Activated naive CD8-positive, alpha-beta T cell treated with anti-CD3 and anti-CD28 coated beads, Interleukin-2, amount 50 U/mL, for 24 hours (primary cell): Measurements from ENCODE around the gene NEURL4.
A peak's percentile ranks its signal among the peaks of the same experiment; 100 is the strongest.

Source experiments
- ATAC-seq: fragments of 150-1000 bp; cut with Tn5 transposase; one replicate; pipeline ENCODE4 v1.10.0; 2021
- DNase-seq: peaks from one replicate; pipeline ENCODE4 v3.0.0; 2021
- H3K27ac Mint-ChIP-seq: one replicate; pipeline ENCODE4 v1.8.0; 2021; ENCODE audit warnings: mild to moderate bottlenecking, mixed read lengths
- H3K27me3 Mint-ChIP-seq: one replicate; pipeline ENCODE4 v1.8.0; 2021; ENCODE audit warnings: mixed read lengths
- H3K36me3 Mint-ChIP-seq: one replicate; pipeline ENCODE4 v1.8.0; 2021; ENCODE audit warnings: low read depth, mixed read lengths
- H3K4me1 Mint-ChIP-seq: one replicate; pipeline ENCODE4 v1.8.0; 2021; ENCODE audit warnings: mixed read lengths
- H3K4me3 Mint-ChIP-seq: one replicate; pipeline ENCODE4 v1.8.0; 2021; ENCODE audit warnings: mild to moderate bottlenecking, moderate library complexity, mixed read lengths
- H3K9me3 Mint-ChIP-seq: one replicate; pipeline ENCODE4 v1.8.0; 2021; ENCODE audit warnings: mixed read lengths

NEURL4 gene

DNA sequence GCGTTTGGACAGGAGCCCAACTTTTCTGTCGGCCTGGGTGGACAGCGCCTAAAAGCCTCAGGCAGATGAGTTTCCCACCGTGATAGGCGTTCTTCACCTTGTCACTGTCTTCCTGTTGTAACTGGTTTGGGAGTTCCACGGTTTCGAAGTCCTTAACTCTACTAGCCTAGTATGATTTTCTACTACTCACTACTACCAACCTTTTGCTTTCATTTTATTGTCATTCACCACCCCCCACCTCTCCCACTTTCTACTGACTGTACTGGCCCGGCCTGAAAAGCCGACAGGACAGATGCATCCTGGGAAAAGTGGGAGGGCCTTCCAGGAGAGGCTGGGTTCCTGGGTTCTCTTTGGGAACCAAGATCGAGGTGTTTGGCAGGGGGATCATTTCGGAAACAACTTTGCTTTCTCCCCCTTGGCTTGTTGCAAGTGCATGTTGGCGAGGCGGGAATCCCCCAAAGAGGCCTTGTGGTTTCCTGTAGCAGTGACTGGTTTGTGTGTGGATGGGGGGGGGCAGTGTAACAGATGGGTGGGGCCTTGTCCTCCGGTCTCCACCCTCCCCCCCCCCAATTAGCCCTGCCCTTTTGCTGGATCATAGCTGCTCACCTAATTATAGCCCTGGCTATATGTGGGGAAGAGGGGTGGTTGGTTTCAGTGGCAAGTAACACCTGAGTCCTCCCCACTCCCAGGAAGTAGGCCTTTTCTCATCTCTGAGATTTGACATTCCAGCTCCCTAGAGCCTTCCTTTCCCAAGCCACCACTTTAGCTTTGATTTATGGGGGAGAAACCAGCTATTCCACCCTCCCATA is 20.3 kb downstream of the NEURL4 start:
- peak; percentile 30 for ATAC-seq
- peak overlapping the region; percentile 99 for H3K27ac Mint-ChIP-seq
- H3K4me1 Mint-ChIP-seq = peaks cover 66% of the 10 kb centered on the region
- peak overlapping the region; percentile 98 for H3K4me3 Mint-ChIP-seq
- peaks cover 55% of the 10 kb centered on the region for H3K36me3 Mint-ChIP-seq
- peaks cover 5% of the 10 kb centered on the region for H3K27me3 Mint-ChIP-seq
- H3K9me3 Mint-ChIP-seq = no peaks in the 10 kb centered on the region
- DNase-seq = peak; percentile 80

GRCh38 chr17:7307686-7308624 is 21.2 kb downstream of the NEURL4 start:
- Mint-ChIP-seq H3K4me3 (peak overlapping the region; percentile 98), H3K9me3 (no peaks in the 10 kb centered on the region), H3K4me1 (peaks cover 58% of the 10 kb centered on the region), H3K36me3 (peaks cover 49% of the 10 kb centered on the region), H3K27ac (peak overlapping the region; percentile 99), H3K27me3 (peaks cover 5% of the 10 kb centered on the region)
- no peak for ATAC-seq
- DNase-seq = peak; percentile 60

GRCh38 chr17:7306911-7307685 is 22.0 kb downstream of the NEURL4 start, which contains the start of gene EIF5A:
Gene EIF5A, plus strand, starts transcription at chr17:7307628. Its CDS starts 2,008 bp downstream, at chr17:7309636.
- peaks cover 50% of the 10 kb centered on the region for H3K4me1 Mint-ChIP-seq
- no peaks in the 10 kb centered on the region for H3K9me3 Mint-ChIP-seq
- DNase-seq (peak; percentile 100), ATAC-seq (peak; percentile 78)
- peak within 1 kb of the TSS; percentile 99 for H3K27ac Mint-ChIP-seq
- peaks cover 5% of the 10 kb centered on the region for H3K27me3 Mint-ChIP-seq
- peaks cover 41% of the 10 kb centered on the region for H3K36me3 Mint-ChIP-seq
- peak within 1 kb of the TSS; percentile 98 for H3K4me3 Mint-ChIP-seq

- ATAC-seq (no peak), DNase-seq (no peak)
- Mint-ChIP-seq H3K4me3 (no peak overlapping the region), H3K9me3 (no peaks in the 10 kb centered on the region), H3K4me1 (peaks cover 23% of the 10 kb centered on the region), H3K27ac (no peak overlapping the region), H3K27me3 (peaks cover 7% of the 10 kb centered on the region), H3K36me3 (peaks cover 14% of the 10 kb centered on the region)
These were observed 25.0 kb downstream of the NEURL4 start for GRCh38 chr17:7304179-7304578.

DNA sequence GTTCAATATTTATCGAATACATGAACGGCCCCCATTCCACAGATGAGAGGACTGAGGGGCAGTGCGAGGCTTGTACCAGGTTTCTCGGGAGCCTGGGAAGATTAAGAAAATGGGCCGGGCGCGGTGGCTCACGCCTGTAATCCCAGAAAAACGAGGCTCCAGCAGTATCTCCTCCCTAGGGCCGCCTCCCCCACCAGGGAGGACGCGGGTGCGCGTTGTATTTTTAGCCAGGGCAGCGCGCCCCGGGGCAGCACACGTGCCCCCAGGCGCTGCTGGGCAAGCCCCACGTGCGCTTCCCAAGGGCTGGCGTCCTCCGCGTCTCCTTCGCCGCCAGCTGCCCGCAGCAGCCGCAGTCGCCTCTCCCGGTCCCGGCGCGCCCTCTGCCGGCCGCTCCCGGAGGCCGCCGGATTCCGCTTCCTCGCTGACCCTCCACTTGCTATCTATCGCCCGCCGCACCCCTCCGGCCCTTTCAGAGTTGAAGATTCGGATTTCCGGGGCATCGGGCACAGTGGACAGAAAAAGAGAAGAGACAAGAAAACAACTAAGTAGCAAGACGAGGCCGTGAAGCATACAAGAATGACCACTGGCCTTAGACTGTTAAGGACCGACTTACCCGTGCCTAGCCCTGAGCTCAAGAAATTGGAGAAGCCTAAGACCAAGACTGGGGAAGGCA is 32.8 kb downstream of the NEURL4 start:
- H3K27ac Mint-ChIP-seq = no peak overlapping the region
- H3K36me3 Mint-ChIP-seq = no peaks in the 10 kb centered on the region
- no peaks in the 10 kb centered on the region for H3K9me3 Mint-ChIP-seq
- ATAC-seq (peak; percentile 25), DNase-seq (peak; percentile 85)
- H3K4me1 Mint-ChIP-seq = peaks cover 23% of the 10 kb centered on the region
- peak overlapping the region; percentile 52 for H3K4me3 Mint-ChIP-seq
- H3K27me3 Mint-ChIP-seq = peaks cover 30% of the 10 kb centered on the region

DNA sequence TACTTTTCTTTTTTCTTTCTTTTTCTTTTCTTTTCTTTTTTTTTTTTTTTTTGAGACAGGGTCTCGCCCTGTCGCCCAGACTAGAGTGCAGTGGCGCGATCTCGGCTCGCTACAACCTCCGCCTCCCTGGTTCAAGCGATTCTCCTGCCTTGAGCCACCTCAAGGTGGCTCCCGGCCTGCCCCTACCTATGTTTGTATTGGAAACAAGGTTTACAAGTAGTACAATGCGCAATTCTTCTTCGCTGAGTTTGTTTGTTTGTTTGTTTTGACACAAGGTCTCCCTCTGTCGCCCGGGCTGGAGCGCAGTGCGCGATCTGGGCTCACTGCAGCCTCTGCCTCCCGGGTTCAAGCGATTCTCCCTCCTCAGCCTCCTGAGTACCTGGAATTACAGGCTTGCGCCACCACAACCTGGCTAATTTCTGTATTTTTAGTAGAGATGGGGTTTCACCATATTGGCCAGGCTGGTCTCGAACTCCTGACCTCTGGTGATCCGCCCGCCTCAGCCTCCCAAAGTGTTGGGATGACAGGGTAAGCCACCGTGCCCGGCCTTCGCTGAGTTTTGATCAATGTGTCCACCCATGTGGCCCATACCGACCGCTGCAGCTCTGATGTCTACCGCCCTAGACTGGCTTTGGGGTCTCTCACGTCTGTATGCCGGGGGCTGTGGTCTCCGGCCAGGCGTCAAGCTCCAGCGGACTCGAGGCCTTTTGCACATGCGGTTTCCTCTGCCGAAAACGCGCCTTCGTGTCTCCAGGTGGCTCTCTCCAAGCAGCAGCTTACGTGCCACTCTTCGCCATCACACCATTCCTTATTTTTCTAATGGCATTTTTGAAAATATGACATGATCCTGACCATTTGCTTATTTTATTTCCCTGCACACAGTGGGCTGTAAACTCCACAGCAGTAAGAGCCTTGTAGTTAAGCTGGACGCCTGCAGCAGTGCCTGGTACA is 33.6 kb downstream of the NEURL4 start:
- no peak for DNase-seq
- Mint-ChIP-seq H3K4me3 (peak overlapping the region; percentile 55), H3K36me3 (no peaks in the 10 kb centered on the region), H3K27me3 (peaks cover 30% of the 10 kb centered on the region), H3K9me3 (no peaks in the 10 kb centered on the region), H3K27ac (no peak overlapping the region), H3K4me1 (peaks cover 23% of the 10 kb centered on the region)
- ATAC-seq = no peak

DNA sequence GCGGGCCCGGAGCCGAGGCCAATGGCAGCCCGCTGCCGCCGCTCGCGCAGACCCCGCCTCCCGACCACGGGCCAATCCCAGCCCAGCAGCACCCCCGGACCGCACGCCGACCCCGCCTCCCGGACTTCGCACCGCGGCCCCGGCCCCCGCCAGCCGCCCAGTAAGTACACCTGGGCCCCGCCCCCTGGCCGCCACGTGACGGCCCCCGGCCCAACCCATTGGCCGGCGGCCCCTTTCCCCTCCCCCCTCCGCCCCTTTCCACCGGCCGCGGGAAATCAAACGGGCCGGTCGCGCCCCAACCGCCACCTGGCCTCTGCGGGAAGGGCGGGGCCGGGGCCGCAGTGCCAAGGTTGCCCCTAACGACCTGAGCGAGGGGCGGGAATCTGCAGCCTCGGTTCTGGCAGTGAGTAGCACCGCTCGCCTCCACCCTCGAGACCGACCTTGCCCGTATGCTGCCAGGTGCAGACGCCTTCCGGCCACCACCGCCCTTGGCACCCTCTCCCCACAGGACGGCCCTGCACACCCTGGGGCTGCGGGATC is 34.5 kb downstream of the NEURL4 start, which contains the start of gene YBX2:
YBX2 (minus strand) TSS at position 26 of the 540 bp plus-strand sequence. CDS start 139 bp downstream, outside the sequence.
- H3K27me3 Mint-ChIP-seq = peaks cover 29% of the 10 kb centered on the region
- peak; percentile 79 for DNase-seq

GRCh38 chr17:7293816-7294613 is 35.1 kb downstream of the NEURL4 start:
- H3K27ac Mint-ChIP-seq = no peak overlapping the region
- DNase-seq (no peak), ATAC-seq (no peak)
- peaks cover 23% of the 10 kb centered on the region for H3K4me1 Mint-ChIP-seq
- H3K4me3 Mint-ChIP-seq = no peak overlapping the region
- peaks cover 29% of the 10 kb centered on the region for H3K27me3 Mint-ChIP-seq
- H3K9me3 Mint-ChIP-seq = no peaks in the 10 kb centered on the region
- H3K36me3 Mint-ChIP-seq = no peaks in the 10 kb centered on the region

More for the DNA sequence above, 34.5 kb downstream of the NEURL4 start, which contains the start of gene YBX2:
- no peaks in the 10 kb centered on the region for H3K9me3 Mint-ChIP-seq
- H3K4me1 Mint-ChIP-seq = peaks cover 23% of the 10 kb centered on the region
- no peak within 1 kb of the TSS for H3K27ac Mint-ChIP-seq
- peak; percentile 77 for ATAC-seq
- no peaks in the 10 kb centered on the region for H3K36me3 Mint-ChIP-seq
- peak within 1 kb of the TSS; percentile 55 for H3K4me3 Mint-ChIP-seq

DNA sequence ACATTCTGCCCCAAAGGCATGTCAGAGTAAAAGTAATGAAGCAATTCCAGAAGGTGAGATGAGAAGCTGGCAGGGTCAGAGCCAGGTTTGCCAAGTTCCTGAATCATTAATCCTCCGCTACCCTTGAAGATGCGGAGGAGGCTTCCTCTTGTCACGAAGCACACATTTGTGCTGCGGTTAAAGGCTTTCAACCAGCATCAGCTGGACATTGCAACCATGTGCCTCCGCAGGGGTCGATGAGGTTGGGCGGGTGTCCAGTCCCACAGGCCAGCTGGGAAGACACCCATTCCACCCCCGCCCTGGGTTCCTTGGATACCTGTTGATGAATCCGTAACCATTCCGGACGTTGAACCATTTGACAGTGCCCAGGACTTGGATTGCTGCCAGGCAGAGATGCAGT is 36.0 kb downstream of the NEURL4 start:
- H3K27ac Mint-ChIP-seq = no peak overlapping the region
- ATAC-seq (no peak), DNase-seq (no peak)
- H3K4me1 Mint-ChIP-seq = peaks cover 23% of the 10 kb centered on the region
- H3K9me3 Mint-ChIP-seq = no peaks in the 10 kb centered on the region
- H3K4me3 Mint-ChIP-seq = no peak overlapping the region
- H3K36me3 Mint-ChIP-seq = no peaks in the 10 kb centered on the region
- H3K27me3 Mint-ChIP-seq = peaks cover 31% of the 10 kb centered on the region

GRCh38 chr17:7292729-7293128 is 36.4 kb downstream of the NEURL4 start:
- Mint-ChIP-seq H3K27ac (no peak overlapping the region), H3K4me3 (no peak overlapping the region), H3K4me1 (peaks cover 23% of the 10 kb centered on the region), H3K27me3 (peaks cover 31% of the 10 kb centered on the region), H3K36me3 (no peaks in the 10 kb centered on the region), H3K9me3 (no peaks in the 10 kb centered on the region)
- no peak for DNase-seq
- no peak for ATAC-seq

GRCh38 chr17:7292194-7292593 is 36.9 kb downstream of the NEURL4 start:
- peaks cover 31% of the 10 kb centered on the region for H3K27me3 Mint-ChIP-seq
- no peak overlapping the region for H3K4me3 Mint-ChIP-seq

DNA sequence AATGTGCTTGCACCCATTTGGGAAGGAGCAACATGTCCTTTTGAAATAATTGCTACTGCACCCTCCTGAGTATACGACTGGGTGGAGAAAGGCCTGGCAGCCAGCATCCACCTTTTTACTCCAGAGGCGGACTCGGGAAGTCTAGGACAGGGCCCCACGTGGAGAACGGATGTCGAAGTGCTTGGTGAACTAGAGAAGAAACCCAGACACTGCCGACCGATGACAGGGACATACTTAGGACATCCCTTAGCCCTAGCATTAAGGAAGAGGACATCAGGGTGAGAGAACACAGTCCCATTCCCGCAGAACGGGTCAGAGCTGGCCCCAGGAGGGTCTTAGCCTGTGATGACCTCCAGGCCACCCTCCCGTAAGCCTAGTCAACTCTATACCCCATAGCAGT is 38.5 kb downstream of the NEURL4 start:
- no peak for DNase-seq
- no peak overlapping the region for H3K4me3 Mint-ChIP-seq
- no peak overlapping the region for H3K27ac Mint-ChIP-seq
- H3K9me3 Mint-ChIP-seq = no peaks in the 10 kb centered on the region
- peaks cover 13% of the 10 kb centered on the region for H3K4me1 Mint-ChIP-seq
- no peak for ATAC-seq
- no peaks in the 10 kb centered on the region for H3K36me3 Mint-ChIP-seq
- H3K27me3 Mint-ChIP-seq = peaks cover 22% of the 10 kb centered on the region

More at GRCh38 chr17:7292194-7292593, 36.9 kb downstream of the NEURL4 start:
- no peak for DNase-seq
- Mint-ChIP-seq H3K27ac (no peak overlapping the region), H3K36me3 (no peaks in the 10 kb centered on the region), H3K9me3 (no peaks in the 10 kb centered on the region), H3K4me1 (peaks cover 23% of the 10 kb centered on the region)
- ATAC-seq = no peak
